ENCODE measurements around the gene ISCA2. TPM values are rescaled to one million over a fixed set of nuclear protein-coding genes. Genes with fewer than 3 reads are reported as not detected.

ISCA2 gene
- total RNA-seq, 2 donors from 2014 or later = 40.5 to 58.1 TPM

- Mint-ChIP-seq H3K4me1 (peaks cover 11% of the 10 kb centered on the region), H3K9me3 (no peaks in the 10 kb centered on the region), H3K27me3 (ENCODE audit: insufficient read depth) (no peaks in the 10 kb centered on the region), H3K36me3 (ENCODE audit: low read depth) (no peaks in the 10 kb centered on the region), H3K27ac (no peak overlapping the region), H3K4me3 (no peak overlapping the region)
- 89 to 91% methylated on average over 6 of the region's 6 CpGs for WGBS, 2 experiments (ENCODE audit: insufficient coverage in 1 of 2, insufficient read length in 1 of 2)
- Histone ChIP-seq H3K27me3 (ENCODE audit: control insufficient read depth, insufficient read depth, low read length, poor library complexity, severe bottlenecking) (no peaks in the 10 kb centered on the region), H3K9ac (ENCODE audit: extremely low read depth, low read length, poor library complexity, severe bottlenecking) (no peak overlapping the region), H3K4me1 (ENCODE audit: control insufficient read depth, insufficient read depth, low read length) (peaks cover 3% of the 10 kb centered on the region), H3K27ac (ENCODE audit: low read depth, low read length) (no peak overlapping the region), H3K36me3 (ENCODE audit: control insufficient read depth, insufficient read depth, low read length) (no peaks in the 10 kb centered on the region), H3K9me3 (ENCODE audit: control insufficient read depth, low read length) (no peaks in the 10 kb centered on the region), H3K4me3 (ENCODE audit: low read length) (no peak overlapping the region)
- no peak for TF ChIP-seq CTCF (conservative IDR thresholded peaks at IDR 0.05)
- DNase-seq = no peak
These were observed 25.9 kb downstream of the ISCA2 start for GRCh38 chr14:74519316-74520074.

GRCh38 chr14:74521756-74522155, 28.2 kb downstream of the ISCA2 start:
- no peaks in the 10 kb centered on the region for H3K36me3 ChIP-seq (ENCODE audit: control insufficient read depth, insufficient read depth, low read length)
- Mint-ChIP-seq H3K4me1 (peaks cover 18% of the 10 kb centered on the region), H3K36me3 (ENCODE audit: low read depth) (no peaks in the 10 kb centered on the region), H3K27ac (no peak overlapping the region), H3K9me3 (no peaks in the 10 kb centered on the region), H3K4me3 (no peak overlapping the region), H3K27me3 (ENCODE audit: insufficient read depth) (no peaks in the 10 kb centered on the region)
- no peaks in the 10 kb centered on the region for H3K27me3 ChIP-seq (ENCODE audit: control insufficient read depth, insufficient read depth, low read length, poor library complexity, severe bottlenecking)
- H3K27ac ChIP-seq (ENCODE audit: low read depth, low read length) = no peak overlapping the region
- no peak overlapping the region for H3K9ac ChIP-seq (ENCODE audit: extremely low read depth, low read length, poor library complexity, severe bottlenecking)
- no peak overlapping the region for H3K4me3 ChIP-seq (ENCODE audit: low read length)
- WGBS, 2 experiments (ENCODE audit: insufficient coverage in 1 of 2, insufficient read length in 1 of 2) = 91% methylated on average over 10 of the region's 10 CpGs; no CpG with 5 or more reads in 1 of the 2 experiments
- no peaks in the 10 kb centered on the region for H3K9me3 ChIP-seq (ENCODE audit: control insufficient read depth, low read length)
- DNase-seq = no peak
- no peak for TF ChIP-seq CTCF (conservative IDR thresholded peaks at IDR 0.05)
- H3K4me1 ChIP-seq (ENCODE audit: control insufficient read depth, insufficient read depth, low read length) = peaks cover 8% of the 10 kb centered on the region

GRCh38 chr14:74522740-74523139, 29.2 kb downstream of the ISCA2 start:
- Histone ChIP-seq H3K4me1 (ENCODE audit: control insufficient read depth, insufficient read depth, low read length) (peaks cover 6% of the 10 kb centered on the region), H3K9ac (ENCODE audit: extremely low read depth, low read length, poor library complexity, severe bottlenecking) (no peak overlapping the region), H3K4me3 (ENCODE audit: low read length) (no peak overlapping the region), H3K27me3 (ENCODE audit: control insufficient read depth, insufficient read depth, low read length, poor library complexity, severe bottlenecking) (no peaks in the 10 kb centered on the region), H3K27ac (ENCODE audit: low read depth, low read length) (no peak overlapping the region), H3K9me3 (ENCODE audit: control insufficient read depth, low read length) (no peaks in the 10 kb centered on the region), H3K36me3 (ENCODE audit: control insufficient read depth, insufficient read depth, low read length) (no peaks in the 10 kb centered on the region)
- no peak for DNase-seq
- H3K4me3 Mint-ChIP-seq = no peak overlapping the region
- 80 to 94% methylated on average over 1 to 7 of the region's 7 CpGs for WGBS, 2 experiments (ENCODE audit: insufficient coverage in 1 of 2, insufficient read length in 1 of 2)
- H3K9me3 Mint-ChIP-seq = no peaks in the 10 kb centered on the region
- H3K27ac Mint-ChIP-seq = no peak overlapping the region
- H3K27me3 Mint-ChIP-seq (ENCODE audit: insufficient read depth) = no peaks in the 10 kb centered on the region
- no peak for TF ChIP-seq CTCF (conservative IDR thresholded peaks at IDR 0.05)
- no peaks in the 10 kb centered on the region for H3K36me3 Mint-ChIP-seq (ENCODE audit: low read depth)
- peaks cover 22% of the 10 kb centered on the region for H3K4me1 Mint-ChIP-seq

Measured in endodermal cell (in vitro differentiated cells).